ENCODE data around the gene SUCO.
A peak's percentile ranks its signal among the peaks of the same experiment; 100 is the strongest.

Gene SUCO

DNA sequence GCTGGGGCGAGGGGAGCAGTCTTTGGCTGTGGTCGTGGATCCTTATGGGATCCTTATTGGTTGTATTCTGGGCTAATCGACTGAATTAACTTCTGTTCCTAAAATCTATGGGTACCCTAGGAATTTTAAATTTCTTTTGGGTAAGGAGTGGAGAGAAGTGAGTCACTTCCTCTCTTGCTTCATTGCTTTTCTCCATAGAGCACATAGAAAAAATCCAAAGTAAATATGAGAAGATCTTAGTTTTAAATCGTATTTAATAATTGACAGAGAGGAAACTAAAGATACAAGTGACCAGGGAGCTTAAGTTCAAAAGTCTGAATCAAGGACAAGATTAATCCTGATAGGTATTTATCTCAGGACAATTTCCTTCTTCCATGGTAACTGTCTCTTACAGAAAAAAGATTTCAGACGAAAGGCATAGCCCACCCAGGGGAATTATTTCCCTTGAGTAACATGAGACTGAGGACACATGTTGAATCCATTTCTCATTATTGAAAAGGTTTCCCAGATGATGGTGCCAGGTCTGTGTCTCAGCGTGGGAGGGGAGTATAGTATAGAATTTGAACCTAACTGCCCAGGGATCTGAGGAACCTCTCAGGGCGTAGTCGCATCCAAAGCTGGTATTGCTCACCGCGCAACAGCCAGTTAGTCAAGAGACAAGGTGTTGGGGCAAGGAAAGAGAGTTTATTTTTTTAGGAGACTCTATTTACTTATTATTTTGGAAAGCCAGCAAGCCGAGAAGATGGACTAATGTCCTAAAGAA, 97.3 kb downstream of the SUCO start:
- DNase-seq, result no peak
- intact Hi-C loops (cut with DNase I), result no loop called here

DNA sequence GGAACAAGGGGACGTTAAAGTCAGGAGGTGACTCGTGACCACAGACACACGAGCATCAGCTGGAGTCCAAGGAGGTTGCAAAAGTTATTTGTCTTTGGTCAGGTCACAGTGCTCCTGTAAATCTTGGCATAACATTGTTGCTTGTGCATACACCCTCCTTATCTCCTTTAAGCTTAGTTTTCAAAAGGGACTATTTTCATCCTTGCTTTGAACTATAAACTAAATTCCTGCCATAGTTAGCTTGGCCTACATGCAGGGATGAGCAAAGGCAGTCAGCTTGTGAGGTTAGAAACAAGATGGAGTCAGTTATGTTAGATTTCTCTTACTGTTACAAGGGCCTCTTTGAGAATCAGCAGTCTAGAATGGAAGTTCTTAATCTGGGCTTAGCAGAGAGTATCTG, 97.9 kb downstream of the SUCO start:
- intact Hi-C loops (cut with DNase I), result no loop called here
- DNase-seq, result no peak

DNA sequence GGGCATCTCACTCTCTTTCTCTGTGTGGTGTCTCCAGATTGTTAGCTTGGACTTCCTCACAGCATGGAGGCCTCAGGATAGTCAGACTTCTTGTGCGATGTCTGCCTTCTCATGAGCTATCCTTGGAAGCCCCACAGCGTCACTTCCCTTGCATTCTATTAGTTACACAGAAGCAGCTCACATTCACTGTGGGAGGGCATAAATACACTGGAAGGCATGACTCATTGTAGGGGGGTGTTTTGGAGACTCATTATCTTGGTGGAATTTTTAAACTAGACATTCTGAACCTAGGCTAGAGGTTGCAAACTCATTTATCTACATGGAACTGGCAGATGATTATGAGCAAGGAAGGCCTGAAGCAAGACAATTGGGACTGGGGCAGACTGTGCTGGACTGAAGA, 104.6 kb downstream of the SUCO start:
- intact Hi-C loops (cut with DNase I), result no loop called here
- peak in 26 of 42 donors; percentile 4 to 73 (median 38) for DNase-seq

GRCh38 chr1:172638249-172638648, 105.3 kb downstream of the SUCO start:
- no peak for DNase-seq
- intact Hi-C loops (cut with DNase I), result no loop called here

- intact Hi-C loops (cut with DNase I), result no loop called here
Observed at GRCh38 chr1:172638885-172639831, 106.2 kb downstream of the SUCO start.

GRCh38 chr1:172640111-172640510, 107.2 kb downstream of the SUCO start:
- no peak for DNase-seq
- intact Hi-C loops (cut with DNase I), result no loop called here

More at GRCh38 chr1:172638885-172639831, 106.2 kb downstream of the SUCO start:
- no peak for DNase-seq

DNA sequence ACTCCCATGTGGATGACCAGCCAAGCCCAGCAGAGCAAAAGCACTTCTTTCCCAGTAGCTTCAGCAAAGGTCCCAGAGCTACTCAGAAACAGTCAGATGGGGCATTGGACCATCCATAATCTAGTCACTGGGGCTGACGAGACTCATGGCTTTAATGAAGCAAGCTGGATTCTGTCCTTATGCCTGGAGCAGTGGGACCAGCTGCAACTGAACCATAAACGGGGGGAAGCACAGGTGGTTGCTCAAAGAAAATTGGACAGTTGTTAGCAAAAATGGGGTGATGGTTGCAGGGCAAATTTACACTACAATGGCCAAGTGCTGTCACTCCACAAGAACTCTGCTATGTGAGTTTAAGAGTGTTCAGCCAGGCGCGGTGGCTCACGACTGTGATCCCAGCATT, 108.5 kb downstream of the SUCO start:
- DNase-seq, result no peak

DNA sequence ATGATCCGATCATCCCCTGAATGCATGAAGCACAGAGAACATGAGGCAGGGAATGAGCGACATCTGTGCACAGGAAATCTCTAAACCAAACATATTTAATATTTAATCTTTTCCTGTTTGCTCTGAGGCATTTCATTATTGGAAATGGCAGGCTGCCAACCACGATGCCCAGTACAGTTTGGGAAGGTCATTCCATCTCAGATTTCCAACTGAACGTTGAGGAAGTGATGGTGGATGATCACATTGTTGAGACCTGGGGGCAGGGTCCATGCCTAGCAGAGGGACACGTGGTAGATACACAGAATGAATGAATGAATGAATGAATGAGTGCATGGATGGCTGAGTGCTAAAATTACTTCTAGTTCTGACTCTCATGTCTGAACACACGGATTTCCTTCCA, 110.0 kb downstream of the SUCO start:
- intact Hi-C loops (cut with DNase I), result no loop called here
- no peak for DNase-seq

More for the DNA sequence above, 108.5 kb downstream of the SUCO start:
- intact Hi-C loops (cut with DNase I), result no loop called here

- intact Hi-C loops (cut with DNase I), result no loop called here
- DNase-seq, result no peak
Observed at GRCh38 chr1:172646653-172647052, 113.7 kb downstream of the SUCO start.

- DNase-seq, result no peak
Observed at GRCh38 chr1:172647110-172647564, 114.2 kb downstream of the SUCO start.

GRCh38 chr1:172647987-172648386, 115.0 kb downstream of the SUCO start:
- intact Hi-C loops (cut with DNase I), result no loop called here
- no peak for DNase-seq

More at GRCh38 chr1:172647110-172647564, 114.2 kb downstream of the SUCO start:
- intact Hi-C loops (cut with DNase I), result no loop called here

DNA sequence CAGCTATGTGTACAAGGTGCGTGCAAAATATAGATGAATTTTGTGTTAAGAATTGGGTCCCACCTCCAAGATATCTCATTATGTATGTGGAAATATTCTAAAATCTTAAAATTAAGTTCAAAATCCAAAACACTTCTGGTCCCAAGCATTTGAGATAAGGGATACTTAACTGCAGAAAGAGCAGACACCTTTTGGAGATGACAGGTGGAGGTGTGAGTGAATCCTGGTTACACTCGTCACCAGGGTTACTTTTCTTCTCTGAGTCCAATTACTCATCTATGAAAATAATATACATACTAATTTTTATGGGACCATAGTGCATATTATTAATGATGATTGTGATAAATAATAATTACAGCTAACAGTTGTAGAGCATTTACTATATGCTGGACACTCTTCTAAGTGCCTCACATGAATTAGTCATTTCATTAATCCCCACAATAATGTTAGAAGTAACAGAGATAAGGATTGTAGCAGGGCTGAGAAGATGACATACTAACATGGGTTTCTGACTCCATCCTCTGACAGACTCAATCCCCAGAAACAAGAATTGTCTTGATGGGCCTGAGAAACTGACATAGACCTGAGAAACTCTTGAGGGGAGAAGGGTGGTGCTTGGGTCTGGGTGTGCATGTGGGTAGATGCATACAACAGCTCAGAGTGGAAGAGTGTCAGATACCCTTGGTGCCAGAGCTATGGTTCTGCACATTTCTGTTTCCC, 117.7 kb downstream of the SUCO start:
- DNase-seq, result no peak
- intact Hi-C loops (cut with DNase I), result no loop called here

DNA sequence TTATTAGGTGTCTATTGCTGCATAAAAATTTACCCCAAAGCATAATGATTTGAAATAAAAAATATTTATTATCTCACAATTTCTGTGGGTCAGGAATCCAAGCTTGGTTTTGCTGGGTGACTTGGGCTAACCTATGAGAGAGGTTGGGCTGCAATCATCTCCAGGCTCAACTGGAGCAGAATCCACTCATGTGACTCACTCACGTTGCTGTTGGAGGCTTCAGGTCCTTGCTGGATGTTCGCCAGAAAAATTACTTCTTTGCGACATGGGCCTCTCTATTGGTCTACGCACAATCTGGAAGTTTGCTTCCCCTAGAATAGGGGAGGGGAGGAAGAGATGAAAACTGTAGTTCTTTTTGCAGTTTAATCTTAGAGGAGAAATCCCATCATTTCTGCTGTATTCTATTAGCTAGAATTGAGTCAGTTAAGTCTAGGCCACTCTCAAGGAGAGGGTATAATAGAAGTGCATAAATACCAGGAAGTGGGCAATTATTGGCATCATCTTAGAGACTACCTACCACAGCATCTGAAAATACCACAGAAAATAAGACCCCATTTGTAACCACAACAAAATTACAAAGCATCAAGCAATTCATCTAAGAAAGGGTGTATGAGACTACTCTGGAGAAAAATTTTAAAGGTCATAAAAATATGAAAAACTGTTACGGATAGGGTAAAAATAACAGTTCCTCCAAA, 120.2 kb downstream of the SUCO start:
- intact Hi-C loops (cut with DNase I), result no loop called here
- no peak for DNase-seq

DNA sequence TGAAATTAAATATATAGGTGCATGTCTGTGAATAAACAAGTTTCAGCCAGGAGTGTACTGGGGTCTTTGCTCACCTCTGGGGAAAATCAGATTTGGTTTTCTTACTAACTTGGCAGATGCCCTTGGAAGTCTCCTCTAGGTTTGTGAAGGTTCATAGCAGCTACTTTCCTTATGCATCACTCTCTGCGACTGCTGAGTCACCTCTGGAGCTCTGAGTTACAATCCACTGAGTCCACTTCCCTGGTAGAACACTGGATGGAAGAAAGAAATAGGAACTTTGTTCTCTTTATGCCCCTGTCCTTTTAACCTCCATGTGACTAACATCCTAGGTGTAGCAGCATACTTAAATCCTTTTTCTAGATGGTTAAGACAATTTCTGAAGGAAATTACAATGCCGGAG, 121.6 kb downstream of the SUCO start:
- intact Hi-C loops (cut with DNase I), result no loop called here
- no peak for DNase-seq

- intact Hi-C loops (cut with DNase I), result no loop called here
- peak in 11 of 42 donors; percentile 10 to 66 (median 26) for DNase-seq
Observed at GRCh38 chr1:172656576-172656975, 123.6 kb downstream of the SUCO start.

GRCh38 chr1:172657586-172657985, 124.6 kb downstream of the SUCO start:
- intact Hi-C loops (cut with DNase I), result no loop called here
- peak in 1 of 42 donors; percentile 24 for DNase-seq

DNA sequence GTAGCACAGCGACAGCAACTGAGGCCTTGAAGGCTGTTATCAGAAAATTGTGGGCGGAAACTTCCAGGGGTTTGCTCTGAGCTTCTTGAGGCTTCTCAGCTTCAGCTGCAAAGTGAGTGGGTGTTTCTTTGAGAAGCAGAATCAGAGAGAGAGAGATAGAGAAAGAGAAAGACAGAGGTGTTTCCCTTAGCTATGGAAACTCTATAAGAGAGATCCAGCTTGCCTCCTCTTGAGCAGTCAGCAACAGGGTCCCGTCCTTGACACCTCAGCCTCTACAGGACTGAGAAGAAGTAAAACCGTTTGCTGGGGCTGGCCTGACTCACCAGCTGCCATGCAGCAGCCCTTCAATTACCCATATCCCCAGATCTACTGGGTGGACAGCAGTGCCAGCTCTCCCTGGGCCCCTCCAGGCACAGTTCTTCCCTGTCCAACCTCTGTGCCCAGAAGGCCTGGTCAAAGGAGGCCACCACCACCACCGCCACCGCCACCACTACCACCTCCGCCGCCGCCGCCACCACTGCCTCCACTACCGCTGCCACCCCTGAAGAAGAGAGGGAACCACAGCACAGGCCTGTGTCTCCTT, 126.0 kb downstream of the SUCO start, which contains the start of gene FASLG:
Gene FASLG (plus strand): TSS at position 233 of the 583 bp plus-strand sequence. CDS start 99 bp downstream, at position 332.
- intact Hi-C loops (cut with DNase I), result no loop called here
- DNase-seq, result peak in 26 of 42 donors; percentile 4 to 75 (median 22)

DNA sequence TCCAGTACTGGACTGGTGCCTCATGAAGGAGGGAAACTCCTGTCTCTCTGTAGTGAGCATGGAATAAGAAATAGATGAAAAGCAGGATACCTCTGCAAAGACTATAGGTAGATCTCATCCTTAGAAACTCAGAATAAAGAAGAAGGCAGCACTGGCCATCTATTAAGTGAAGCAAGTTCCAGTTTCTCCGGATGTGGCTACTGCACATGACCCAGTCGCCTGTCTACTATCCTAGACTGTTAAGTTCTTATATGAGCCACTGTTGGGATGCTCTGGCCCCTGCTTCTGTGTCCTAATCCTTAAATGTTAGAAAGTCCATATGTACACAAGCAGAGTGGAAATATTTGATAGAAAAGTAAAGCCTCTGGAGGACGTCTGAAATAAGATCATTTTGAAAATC, 128.2 kb downstream of the SUCO start:
- intact Hi-C loops (cut with DNase I), result no loop called here
- no peak for DNase-seq

All from head of caudate nucleus (tissue), 42 donors.